K562 (cell line): Measurements from ENCODE around the gene CTIF. TPM values are rescaled to one million over a fixed set of nuclear protein-coding genes. Genes with fewer than 3 reads are reported as not detected.

Source experiments
- GABPB1 ChIP-seq: sonication (generic); formaldehyde crosslinking; IDR thresholded peaks from 2 replicates; pipeline ENCODE4 v1.8.0; 2022; ENCODE audit warnings: mild to moderate bottlenecking, missing genetic modification reagents
- GTF2A2 ChIP-seq: IDR thresholded peaks from 2 replicates; pipeline ENCODE4 v1.6.1; 2016; ENCODE audit warnings: mild to moderate bottlenecking, missing genetic modification characterization, missing compliant biosample characterization
- HCFC1 ChIP-seq: IDR thresholded peaks from 2 replicates; pipeline ENCODE4 v1.6.1; 2012; ENCODE audit warnings: low read depth, low read length, improper control_type of control experiment
- SAP30 ChIP-seq: fragments of 200-600 bp; sonication (generic); IDR thresholded peaks from 2 replicates; pipeline ENCODE4 v1.6.1; 2012; ENCODE audit warnings: borderline replicate concordance, low read depth, mild to moderate bottlenecking, moderate library complexity, low read length, control low read depth, inconsistent platforms; ENCODE audit not compliant: insufficient read depth, poor library complexity, severe bottlenecking
- SNRNP70 ChIP-seq: fragments of 200-400 bp; formaldehyde crosslinking; optimal IDR thresholded peaks from 2 replicates; pipeline ENCODE3; 2017; ENCODE audit warnings: low read depth, low read length
- ZNF232 ChIP-seq: sonication (generic); formaldehyde crosslinking; IDR thresholded peaks from 2 replicates; pipeline ENCODE4 v1.8.0; 2022; ENCODE audit warnings: mild to moderate bottlenecking, missing genetic modification reagents
- polyA plus RNA-seq, 8 experiments: library from polyadenylated mRNA; depleted of rRNA in 4 of 8; stranded (reverse) in 5 of 8; unstranded in 3 of 8; fragments of >200 nt; fragmentation: Nextera tagmentation in 2 of 8; fragmentation: Illumina TruSeq in 1 of 8; extraction: Ambion mirVana in 2 of 8; extraction: Trizol in 1 of 8; gene quantifications; 2 replicates each; pipeline versions ENCODE4 v1.2.1 to v1.2.3, GENCODE V29; 2011 to 2014; ENCODE audit warnings: inconsistent platforms in 1 of 8, missing spikeins in 1 of 8
- total RNA-seq, 7 experiments: library from RNA; depleted of rRNA in 6 of 7; stranded (reverse); fragments of >200 nt in 6 of 7; fragmentation: Illumina TruSeq in 2 of 7; extraction: Trizol in 2 of 7; gene quantifications; 2 replicates each; pipeline versions ENCODE4 v1.2.1 to v1.2.3, GENCODE V29; 2011 to 2021; ENCODE audit warnings: low replicate concordance in 1 of 7
- TF ChIP-seq, protein P1 (sequence below): fragments of 450-650 bp; IDR thresholded peaks from 2 replicates; pipeline ENCODE4 v1.6.1; 2016; ENCODE audit warnings: low read depth
- TF ChIP-seq, protein P2 (sequence below): fragments of 250-450 bp; sonication (Bioruptor Pico); IDR thresholded peaks from 2 replicates; pipeline ENCODE4 v1.4.0; 2020; ENCODE audit warnings: mild to moderate bottlenecking, moderate library complexity

The CTIF gene
- total and polyA plus RNA-seq, 9 of the 15 experiments (the other 6 are each of a cell fraction or from before 2014, with no cell fraction given): 0.17 to 11.5 (median 2.2) TPM

DNA sequence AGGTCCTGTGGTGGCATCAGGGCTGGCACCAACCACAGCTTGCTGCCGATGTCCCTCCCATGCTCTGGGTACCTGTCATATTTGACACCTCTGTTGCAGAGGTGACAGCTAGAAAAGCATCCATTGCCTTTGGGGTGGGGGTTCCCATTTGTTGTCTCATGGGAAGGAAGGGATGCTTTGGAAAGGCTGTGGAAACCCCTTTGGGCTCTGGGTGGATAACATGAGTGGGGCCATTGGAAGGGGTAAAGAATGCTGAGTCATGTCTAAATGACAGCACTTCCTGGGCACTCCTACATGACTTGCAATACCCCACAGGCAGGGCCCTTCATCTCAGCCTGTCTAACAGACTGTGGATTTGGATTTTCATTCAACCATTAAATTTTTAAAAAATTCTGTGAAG lies 27.8 kb downstream of the CTIF start (continued):
- TF ChIP-seq, protein P1, sequence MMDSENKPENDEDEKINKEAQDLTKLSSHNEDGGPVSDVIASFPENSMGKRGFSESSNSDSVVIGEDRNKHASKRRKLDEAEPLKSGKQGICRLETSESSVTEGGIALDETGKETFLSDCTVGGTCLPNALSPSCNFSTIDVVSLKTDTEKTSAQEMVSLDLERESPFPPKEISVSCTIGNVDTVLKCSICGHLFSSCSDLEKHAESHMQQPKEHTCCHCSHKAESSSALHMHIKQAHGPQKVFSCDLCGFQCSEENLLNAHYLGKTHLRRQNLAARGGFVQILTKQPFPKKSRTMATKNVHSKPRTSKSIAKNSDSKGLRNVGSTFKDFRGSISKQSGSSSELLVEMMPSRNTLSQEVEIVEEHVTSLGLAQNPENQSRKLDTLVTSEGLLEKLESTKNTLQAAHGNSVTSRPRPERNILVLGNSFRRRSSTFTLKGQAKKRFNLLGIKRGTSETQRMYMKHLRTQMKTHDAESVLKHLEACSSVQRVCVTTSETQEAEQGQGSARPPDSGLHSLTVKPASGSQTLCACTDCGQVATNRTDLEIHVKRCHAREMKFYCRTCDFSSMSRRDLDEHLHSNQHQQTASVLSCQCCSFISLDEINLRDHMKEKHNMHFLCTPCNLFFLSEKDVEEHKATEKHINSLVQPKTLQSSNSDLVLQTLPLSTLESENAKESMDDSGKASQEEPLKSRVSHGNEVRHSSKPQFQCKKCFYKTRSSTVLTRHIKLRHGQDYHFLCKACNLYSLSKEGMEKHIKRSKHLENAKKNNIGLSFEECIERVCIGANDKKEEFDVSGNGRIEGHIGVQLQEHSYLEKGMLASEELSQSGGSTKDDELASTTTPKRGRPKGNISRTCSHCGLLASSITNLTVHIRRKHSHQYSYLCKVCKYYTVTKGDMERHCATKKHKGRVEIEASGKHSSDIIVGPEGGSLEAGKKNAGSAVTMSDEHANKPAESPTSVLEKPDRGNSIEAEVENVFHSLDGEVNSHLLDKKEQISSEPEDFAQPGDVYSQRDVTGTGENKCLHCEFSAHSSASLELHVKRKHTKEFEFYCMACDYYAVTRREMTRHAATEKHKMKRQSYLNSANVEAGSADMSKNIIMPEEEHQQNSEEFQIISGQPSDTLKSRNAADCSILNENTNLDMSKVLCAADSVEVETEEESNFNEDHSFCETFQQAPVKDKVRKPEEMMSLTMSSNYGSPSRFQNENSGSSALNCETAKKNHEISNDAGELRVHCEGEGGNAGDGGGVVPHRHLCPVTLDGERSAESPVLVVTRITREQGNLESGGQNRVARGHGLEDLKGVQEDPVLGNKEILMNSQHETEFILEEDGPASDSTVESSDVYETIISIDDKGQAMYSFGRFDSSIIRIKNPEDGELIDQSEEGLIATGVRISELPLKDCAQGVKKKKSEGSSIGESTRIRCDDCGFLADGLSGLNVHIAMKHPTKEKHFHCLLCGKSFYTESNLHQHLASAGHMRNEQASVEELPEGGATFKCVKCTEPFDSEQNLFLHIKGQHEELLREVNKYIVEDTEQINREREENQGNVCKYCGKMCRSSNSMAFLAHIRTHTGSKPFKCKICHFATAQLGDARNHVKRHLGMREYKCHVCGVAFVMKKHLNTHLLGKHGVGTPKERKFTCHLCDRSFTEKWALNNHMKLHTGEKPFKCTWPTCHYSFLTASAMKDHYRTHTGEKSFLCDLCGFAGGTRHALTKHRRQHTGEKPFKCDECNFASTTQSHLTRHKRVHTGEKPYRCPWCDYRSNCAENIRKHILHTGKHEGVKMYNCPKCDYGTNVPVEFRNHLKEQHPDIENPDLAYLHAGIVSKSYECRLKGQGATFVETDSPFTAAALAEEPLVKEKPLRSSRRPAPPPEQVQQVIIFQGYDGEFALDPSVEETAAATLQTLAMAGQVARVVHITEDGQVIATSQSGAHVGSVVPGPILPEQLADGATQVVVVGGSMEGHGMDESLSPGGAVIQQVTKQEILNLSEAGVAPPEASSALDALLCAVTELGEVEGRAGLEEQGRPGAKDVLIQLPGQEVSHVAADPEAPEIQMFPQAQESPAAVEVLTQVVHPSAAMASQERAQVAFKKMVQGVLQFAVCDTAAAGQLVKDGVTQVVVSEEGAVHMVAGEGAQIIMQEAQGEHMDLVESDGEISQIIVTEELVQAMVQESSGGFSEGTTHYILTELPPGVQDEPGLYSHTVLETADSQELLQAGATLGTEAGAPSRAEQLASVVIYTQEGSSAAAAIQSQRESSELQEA: no peak
- TF ChIP-seq, protein P2, sequence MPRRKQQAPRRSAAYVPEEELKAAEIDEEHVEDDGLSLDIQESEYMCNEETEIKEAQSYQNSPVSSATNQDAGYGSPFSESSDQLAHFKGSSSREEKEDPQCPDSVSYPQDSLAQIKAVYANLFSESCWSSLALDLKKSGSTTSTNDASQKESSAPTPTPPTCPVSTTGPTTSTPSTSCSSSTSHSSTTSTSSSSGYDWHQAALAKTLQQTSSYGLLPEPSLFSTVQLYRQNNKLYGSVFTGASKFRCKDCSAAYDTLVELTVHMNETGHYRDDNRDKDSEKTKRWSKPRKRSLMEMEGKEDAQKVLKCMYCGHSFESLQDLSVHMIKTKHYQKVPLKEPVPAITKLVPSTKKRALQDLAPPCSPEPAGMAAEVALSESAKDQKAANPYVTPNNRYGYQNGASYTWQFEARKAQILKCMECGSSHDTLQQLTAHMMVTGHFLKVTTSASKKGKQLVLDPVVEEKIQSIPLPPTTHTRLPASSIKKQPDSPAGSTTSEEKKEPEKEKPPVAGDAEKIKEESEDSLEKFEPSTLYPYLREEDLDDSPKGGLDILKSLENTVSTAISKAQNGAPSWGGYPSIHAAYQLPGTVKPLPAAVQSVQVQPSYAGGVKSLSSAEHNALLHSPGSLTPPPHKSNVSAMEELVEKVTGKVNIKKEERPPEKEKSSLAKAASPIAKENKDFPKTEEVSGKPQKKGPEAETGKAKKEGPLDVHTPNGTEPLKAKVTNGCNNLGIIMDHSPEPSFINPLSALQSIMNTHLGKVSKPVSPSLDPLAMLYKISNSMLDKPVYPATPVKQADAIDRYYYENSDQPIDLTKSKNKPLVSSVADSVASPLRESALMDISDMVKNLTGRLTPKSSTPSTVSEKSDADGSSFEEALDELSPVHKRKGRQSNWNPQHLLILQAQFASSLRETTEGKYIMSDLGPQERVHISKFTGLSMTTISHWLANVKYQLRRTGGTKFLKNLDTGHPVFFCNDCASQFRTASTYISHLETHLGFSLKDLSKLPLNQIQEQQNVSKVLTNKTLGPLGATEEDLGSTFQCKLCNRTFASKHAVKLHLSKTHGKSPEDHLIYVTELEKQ (CRISPR knock-in tag): peak; percentile 70; the same call in 1 of the 2 replicates
- no peak for TF ChIP-seq ZNF232 (CRISPR knock-in tag)
- no peak for TF ChIP-seq HCFC1
- no peak for TF ChIP-seq GABPB1 (CRISPR knock-in tag)
- TF ChIP-seq SAP30: no peak
- peak; percentile 67; the same call in 1 of the 2 replicates for TF ChIP-seq GTF2A2
- no peak for TF ChIP-seq SNRNP70
